ENCODE data around the gene IER5.
A peak's percentile ranks its signal among the peaks of the same experiment; 100 is the strongest.
"Not testable (repeated sequence)": the region's sequence is repeated elsewhere in the genome, so short reads cannot be mapped to it uniquely, and the experiment has no call there.

IER5 gene

DNA sequence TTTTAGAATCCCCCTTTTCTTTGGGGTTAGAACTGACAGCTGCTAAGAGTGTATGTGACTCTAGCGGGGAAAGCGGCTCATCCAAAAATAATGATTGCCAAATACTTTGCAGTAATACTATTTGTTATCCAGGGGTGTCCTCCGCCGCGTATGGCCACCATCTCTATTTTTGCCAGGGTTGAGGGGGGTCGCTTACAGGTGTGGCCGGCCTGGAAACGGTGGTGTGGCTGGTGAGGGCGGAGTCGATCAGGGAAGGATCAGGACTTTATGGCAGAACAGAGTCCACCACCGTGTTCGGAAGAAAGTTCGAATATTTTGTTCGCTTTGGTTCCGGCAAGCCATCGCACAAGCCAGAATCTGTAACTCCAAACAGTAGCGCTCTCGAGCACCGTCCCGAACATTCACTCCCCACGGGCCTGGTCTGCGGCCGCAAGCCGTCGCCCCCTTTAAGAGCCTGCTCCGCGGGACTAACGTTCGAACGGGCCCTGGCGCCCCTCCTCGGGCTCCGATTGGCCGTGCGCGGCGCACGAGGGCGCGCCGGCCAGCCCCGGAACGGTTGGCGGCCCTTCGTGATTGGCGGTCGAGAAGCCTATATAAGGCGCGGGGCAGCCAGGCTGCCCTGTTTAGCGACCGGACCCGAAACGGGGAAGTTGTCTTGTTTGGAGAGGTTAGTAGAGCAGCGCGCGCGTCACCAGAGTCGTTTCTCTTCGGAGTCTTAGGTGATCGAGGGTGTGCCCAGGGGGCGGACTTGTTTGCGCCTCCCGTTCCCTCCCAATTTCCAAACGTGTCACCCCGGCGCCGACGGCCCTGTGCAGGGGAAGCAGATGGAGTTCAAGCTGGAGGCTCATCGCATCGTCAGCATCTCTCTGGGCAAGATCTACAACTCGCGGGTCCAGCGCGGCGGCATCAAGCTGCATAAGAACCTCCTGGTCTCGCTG is at the start of gene IER5:
Gene IER5, plus strand, starts transcription at position 622 of the 938 bp plus-strand sequence. Its CDS starts 203 bp downstream, at position 825.
- peak; percentile 92 to 93 for DNase-seq (ENCODE audit: low read depth in 2 of 2)

DNA sequence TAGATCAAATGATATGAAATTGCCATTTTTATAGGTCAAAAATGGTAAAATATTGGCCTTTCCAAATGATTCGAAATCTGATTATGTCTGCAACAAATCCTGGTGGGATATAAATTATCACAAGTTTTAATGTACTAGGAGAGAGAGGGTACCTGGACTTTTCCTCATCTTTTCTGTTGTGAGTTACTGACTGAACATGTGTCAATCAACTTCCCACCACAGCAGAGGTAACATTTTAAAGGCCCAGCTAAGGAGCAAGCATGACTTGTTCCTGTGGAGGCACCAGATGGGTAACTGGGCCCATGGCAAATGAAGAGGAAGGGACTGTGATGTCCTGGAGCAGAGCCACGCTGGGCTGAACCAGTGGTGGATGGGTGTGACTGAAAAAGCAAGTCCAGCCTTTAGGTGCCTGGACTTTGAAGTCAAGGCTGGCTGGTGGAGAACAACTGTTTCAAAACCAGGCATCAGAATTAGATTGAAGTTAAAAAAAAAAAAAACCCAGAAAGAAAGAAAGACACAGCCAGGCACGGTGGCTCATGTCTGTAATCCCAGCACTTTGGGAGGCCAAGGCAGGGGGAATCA is 48.1 kb upstream of the IER5 start:
- no peak for DNase-seq (ENCODE audit: low read depth in 2 of 2)

DNA sequence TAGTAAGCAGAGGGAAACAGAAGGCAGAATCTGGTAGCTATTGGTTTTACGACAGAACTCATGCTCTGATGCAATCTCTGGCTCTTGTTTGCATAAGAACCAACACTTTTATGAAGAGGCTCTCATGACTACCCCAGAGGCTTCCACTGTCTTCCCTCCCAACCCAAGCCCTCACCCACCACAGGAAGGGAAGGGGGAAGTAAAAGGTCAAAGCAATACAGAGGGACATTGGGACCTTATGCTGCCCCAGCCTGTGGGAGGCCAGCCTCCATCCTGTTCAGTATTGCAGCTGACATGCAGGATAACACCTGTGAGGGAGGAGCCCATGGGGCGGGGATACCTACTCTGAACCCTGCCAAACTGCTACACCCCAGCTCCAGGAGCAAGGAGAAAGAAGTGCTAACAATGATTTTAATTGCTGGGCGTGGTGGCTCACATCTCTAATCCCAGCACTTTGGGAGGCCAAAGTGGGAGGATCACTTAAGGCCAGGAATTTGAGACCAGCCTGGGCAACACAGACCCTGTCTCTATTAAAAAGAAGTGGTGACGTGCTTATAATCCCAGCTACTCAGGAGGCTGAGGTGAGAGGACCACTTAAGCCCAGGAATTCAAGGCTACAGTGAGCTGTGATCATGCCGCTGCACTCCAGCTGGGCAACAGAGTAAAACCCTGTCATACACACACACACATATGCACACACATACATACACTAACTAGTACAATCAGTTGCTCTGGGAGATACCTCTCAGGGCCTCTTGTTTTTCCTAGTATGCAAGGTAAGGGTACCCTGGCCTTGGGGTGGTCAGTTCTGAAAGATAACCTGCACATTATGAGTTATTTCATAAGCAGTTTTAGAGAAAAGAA is 45.2 kb upstream of the IER5 start:
- no peak for DNase-seq (ENCODE audit: low read depth in 2 of 2)

DNA sequence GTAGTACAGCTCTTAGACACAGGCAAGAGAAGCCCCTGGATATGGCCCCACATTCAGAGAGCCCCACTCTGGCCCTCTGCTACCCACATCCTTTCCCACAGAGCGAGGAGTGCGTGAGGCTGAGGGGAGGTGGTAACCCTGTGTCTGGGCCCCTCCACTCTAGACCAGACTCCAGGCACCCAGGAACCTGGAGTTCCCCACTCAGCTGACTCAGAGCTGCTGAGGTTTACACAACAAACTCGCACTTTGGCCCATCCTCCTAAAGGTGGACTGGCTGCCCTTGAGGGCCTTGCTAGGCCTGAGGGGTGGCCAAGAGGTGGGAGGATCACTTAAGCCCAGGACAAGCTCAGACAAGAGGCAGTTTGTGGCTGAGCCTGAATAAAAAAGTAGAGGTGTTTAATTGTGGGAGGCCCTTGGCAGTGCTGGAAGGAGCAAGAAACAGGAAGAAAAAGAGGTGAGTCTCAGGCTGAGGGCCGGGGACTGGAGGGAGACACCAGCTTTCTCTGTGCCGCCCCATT is 44.0 kb upstream of the IER5 start:
- DNase-seq (ENCODE audit: low read depth in 2 of 2), result no peak

DNA sequence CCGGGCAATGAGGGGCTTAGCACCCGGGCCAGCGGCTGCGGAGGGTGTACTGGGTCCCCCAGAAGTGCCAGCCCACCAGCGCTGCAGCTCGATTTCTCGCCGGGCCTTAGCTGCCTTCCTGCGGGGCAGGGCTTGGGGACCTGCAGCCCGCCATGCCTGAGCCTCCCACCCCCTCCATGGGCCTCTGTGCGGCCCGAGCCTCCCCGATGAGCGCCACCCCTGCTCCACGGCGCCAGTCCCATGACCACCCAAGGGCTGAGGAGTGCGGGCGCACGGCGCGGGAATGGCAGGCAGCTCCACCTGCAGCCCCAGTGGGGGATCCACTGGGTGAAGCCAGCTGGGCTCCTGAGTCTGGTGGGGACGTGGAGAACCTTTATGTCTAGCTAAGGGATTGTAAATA is 42.6 kb upstream of the IER5 start:
- not testable (repeated sequence) for DNase-seq (ENCODE audit: low read depth in 2 of 2)

DNA sequence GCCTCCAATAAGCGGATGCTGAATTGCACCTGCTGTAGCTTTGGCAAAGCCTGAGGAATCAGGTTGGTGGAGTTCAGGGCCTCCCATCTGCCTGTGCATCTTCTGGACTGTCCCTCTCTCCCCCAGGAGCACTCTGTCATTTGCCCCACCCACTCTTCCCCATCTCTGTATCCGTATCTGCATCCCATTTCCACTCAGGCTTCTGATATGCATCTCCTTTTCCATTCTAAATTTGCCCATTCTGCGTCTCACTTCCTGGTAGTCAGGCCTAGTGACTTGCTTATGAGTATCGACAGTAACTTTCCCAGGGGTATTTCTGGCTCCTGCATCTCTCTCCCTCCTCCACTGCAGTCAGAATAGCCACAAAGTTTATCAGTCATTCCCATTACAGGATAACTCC is 39.1 kb upstream of the IER5 start:
- DNase-seq (ENCODE audit: low read depth in 2 of 2), result no peak

DNA sequence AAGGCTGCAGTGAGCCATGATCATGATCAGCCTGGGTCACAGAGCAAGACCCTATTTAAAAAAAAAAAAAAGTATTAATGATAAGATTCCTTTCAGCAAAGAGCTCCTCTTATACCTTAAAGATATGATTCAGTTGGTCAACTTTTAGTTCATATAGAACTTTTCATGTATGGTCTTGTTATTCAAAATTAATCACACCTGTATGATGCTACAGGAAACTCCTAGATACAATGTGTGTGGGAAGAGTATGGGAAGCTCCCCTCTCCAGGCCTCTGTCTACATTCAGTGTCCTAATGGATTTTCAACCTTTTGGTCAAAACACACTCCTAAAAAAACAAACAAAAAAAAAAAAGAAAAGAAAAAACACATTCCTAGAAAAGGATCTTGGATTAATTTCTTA is 37.6 kb upstream of the IER5 start:
- DNase-seq (ENCODE audit: low read depth in 2 of 2), result no peak

DNA sequence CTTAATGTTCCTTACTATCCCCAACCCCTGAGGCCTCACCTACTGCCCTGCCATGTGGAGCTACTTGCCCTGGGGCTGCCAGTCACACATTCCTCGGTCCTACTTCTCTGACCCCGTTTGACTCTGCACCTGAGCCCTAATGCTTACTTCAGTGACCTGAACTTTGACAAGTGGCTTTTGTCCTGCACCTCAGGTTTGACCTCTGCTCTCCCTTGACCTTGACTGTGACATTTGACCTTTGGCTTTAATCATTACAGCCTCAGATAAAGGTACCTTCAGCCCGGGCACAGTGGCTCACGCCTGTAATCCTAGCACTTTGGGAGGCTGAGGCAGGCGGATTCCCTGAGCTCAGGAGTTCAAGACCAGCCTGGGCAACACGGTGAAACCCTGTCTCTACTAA is 31.9 kb upstream of the IER5 start:
- DNase-seq (ENCODE audit: low read depth in 2 of 2), result no peak

DNA sequence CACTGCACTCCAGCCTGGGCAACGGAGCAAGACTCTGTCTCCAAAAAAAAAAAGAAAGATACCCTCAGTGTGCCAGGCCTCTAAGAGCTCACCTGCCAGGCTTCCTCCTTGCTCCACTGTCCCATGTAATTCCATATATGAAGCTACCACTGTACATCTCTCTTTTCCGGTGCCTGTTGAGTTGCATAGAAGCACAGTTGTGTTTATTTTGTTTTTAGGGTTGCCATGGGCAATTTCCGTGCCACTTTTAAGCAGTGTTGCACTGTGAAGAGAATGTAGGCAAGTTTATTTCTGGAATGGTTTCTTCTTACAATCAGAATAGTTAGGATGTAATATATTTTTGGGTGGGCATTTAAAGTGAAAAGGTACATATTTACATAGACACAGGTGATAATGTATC is 31.4 kb upstream of the IER5 start:
- no peak for DNase-seq (ENCODE audit: low read depth in 2 of 2)

DNA sequence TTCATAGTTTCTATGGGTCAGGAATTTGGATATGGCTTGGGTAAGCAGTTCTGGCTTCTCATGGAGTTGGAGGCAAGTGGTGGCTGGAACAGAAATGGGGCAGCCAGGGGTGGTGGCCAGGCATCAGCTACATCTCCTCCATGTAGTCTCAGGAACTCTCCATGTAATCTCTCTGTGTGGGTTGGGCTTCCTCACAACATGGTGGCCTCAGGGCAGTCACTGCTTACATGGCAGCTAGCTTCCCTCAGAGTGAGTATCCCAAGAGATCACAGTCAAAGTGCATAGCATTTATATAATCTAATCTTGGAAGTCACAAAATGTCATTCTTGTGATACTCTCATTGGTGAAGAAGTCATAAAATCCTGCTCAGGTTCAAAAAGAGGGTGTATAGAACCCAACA is 29.1 kb upstream of the IER5 start:
- no peak for DNase-seq (ENCODE audit: low read depth in 2 of 2)

DNA sequence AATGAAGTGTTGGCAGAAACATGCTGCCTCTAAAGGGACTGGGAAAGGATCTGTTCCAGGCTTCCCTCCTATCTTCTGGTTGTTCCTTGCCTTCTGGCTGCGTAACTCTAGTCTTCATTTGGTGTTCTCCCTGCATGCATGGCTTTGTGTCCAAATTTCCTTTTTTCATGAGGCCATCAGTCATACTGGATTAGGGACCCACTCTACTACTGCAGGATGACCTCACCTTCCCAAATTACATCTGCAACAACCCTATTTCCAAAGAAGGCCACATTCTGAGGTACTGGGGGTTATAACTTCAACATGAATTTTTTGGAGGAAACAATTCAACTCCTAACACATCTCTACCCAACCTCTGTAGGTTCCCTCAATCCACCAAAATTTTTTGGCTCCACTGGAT is 28.4 kb upstream of the IER5 start:
- no peak for DNase-seq (ENCODE audit: low read depth in 2 of 2)

DNA sequence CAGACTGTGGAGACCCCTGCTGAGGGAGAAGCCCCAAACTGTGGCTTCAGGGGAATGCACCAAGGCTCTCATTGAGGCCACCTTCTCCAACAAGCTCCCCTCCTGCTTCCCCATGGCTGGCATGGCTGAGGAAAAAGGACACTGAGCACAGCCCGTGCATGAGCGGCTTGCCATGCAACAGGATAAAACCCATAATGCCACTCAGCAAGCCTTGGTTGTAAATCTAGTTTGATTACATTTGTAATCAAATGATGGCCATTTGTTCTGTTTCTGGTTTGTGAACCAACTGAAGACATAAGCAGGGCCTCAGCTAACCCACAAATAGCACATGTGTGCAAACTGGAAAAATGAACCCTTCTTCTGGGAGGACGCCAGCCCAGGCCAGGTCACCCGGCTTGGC is 27.6 kb upstream of the IER5 start:
- DNase-seq (ENCODE audit: low read depth in 2 of 2), result not testable (repeated sequence)

DNA sequence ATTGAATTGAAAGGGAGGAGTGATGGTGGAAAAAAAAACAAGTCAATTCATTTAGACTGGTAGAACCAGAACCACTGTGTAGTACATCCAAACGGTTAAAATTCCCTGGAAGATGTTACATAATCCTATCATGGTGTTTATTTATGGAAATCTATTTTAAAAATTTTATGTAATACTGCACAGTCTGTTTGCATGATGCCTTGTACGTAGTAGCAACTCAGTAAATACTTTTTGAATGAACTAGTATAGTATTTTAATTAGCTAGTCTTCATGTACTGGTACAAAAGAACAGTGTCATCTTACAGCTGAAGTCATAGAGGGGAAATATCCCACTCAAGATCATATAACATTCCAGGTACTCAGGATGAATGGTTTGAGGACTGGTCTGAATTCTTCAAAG is 27.0 kb upstream of the IER5 start:
- no peak for DNase-seq (ENCODE audit: low read depth in 2 of 2)

DNA sequence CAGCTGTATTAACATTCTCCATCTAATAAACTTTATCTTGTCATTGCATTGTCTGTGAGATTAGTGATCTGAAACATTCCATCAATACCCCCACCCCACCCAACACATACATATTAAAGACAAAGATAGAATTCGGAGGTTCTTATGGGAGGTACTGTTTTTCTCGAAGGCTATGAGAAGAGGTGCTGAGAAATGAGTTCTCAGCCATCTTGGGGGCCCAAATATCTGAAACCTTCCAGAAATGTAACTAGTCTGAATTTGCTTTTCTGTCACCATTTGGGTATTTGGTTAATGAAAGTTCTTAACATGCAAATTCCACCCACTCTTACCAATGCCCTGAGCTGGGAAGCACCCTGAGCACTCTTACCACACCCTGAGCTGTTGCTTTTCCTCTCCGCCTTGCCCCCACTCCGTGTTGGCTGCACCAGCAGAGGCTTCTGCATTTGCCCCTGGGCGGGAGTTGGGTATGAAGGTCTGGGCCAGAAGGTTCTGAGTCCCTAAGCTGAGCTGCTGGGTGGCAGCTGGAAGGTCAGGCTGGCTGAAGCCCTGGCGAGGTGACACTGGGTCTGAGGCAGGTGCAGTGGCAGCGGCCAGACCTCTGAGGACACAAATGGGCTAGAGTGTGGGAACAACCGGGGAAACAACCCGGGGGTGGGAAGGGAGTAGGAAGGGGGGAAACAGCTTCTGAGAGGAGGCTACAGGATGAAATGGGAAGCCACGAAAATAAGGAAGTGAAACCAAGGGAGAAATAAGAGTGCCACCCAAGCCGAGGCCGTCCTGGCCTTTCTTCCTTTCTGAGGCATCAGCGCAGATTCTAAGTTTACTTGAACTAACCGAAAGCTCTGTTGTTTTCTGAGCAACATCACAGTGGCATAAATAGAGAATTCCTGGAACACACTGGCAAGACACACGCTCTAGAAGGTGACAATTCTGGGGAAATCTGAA is 26.3 kb upstream of the IER5 start:
- DNase-seq (ENCODE audit: low read depth in 2 of 2), result no peak

DNA sequence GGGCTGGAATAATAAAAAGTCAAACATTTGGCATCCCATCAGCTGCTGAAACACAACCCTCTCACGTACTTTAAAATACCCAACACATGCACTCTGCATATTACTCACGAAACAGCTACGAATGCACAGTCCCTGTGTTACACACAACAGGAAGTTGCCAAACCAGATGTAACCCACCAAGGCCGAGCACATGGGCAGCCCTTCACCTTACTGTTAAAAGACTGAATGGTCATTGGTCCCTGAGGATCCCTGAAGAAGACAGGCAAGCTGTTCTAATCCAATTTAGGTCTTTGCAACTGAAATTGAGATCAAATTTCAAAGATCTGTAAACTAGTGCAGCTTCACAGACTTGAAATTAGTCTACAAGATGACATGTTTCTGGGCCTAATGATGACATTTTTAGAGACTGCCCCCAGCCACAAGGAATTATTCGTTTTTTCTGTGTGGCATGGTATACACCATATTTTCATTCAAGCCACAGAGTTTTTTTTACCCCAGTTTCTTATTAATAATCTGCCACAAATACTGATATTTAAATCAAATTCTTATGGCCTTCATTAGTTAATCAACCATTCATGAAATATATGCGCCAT is 25.6 kb upstream of the IER5 start:
- peak in 1 of 2 experiments; percentile 31 for DNase-seq (ENCODE audit: low read depth in 2 of 2)

DNA sequence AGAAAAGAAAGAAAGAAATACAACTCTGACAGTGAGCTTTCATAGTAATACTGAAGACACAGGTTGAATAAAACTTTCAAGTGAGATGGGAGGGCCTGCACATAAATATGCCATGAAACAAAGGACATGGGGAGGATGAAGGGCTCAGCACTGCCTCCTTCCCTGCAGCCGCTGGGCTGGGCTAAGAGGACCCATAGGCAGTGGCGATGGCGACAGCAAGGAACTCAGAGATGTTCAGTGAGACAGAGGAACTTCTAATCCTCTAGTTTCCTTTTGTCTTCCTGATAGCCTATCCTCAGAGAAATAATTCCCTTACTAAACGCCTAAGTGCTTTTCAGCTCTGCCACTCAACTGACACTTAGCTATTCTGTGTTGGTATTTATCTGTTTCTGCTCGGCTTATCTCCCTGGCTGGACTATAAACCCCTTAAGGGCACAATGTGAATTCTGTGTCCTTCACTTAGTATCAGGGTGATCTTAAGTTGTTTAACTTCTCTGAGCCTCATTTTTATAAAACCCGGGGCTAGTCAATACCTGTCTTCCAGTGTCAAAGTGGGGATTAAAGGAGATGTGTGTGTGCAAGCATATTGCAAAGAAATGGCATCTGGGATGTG is 24.4 kb upstream of the IER5 start:
- DNase-seq (ENCODE audit: low read depth in 2 of 2), result no peak

DNA sequence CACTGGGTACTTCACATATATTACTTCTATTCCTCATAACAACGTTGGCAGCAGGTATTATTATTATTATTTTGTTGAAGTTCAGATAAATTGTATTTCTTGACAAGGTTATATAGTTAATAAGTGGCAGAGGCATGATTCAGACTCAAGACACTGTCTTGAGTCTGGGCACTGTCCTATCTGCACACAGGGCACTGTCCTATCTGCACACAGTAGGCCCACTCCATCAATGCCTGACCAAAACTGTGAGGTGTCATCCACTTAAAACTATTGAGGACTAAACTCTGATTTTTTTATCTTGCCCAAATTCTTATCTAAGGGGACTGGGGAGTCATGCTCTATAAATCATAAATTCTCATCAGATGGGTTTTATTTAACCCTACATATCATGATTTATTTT is 23.8 kb upstream of the IER5 start:
- no peak for DNase-seq (ENCODE audit: low read depth in 2 of 2)

DNA sequence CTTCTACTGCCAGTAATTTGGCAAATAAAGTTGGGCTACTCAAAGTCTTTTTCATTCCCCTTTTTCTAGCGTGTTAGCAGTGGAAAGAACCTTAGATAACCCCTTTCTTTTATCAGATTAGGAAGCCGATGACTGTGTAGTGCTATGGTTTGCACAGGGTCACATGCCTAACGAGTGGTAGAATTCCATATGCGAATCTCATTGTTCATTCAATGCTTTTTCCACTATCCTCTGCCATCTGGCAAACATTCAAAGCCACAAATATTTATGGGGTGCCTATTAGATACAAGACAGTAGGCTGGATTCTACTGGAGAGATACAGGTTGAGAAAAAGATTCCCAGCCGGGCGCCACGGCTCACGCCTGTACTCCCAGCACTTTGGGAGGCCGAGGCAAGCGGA is 14.9 kb upstream of the IER5 start:
- DNase-seq (ENCODE audit: low read depth in 2 of 2), result peak; percentile 91

DNA sequence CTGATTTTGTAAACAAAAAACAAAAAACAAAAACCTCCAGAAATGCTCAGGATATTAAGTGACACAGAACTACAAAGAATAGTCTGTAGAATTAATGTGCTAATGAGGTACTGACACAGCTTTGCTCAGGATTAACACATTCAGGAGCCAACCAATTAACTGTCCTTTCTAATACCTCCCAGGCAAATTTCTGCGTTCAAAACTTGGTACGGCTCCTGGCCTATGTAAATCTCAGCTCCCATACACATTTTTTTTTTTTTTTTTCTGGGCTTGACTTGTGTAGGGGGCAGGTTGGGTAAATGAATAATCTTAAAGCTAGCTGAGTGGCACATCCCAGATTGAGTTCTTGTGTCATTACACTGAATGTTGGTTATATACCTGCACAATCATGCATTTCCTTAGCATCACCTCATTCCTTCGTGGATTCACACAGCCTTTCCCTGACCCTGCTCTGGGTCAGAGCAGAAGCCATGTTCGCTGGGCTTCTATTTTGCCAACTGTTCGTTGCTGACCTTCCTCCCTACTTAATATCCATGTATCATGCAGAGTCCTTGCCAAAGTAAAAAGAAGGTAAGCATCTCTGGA is 12.6 kb upstream of the IER5 start:
- DNase-seq (ENCODE audit: low read depth in 2 of 2), result no peak

DNA sequence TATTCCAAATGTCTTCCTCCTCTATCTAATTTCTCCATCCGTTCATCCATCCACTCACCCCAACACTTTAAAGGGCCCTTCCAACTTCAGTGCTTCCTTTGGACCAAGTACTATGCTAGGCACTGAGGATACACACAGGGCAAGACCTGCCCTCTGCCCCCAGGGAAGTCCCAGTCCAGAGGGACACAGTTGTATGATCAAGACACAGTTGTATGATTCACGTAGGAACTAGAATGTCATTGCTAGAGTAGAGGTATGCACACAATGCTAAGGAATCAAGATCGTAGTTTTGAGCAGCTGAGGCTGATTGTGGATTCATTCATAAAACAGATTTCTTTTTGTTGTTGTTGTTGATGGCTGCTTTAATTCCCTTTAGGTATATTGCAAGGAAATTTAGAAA is 11.6 kb upstream of the IER5 start:
- DNase-seq (ENCODE audit: low read depth in 2 of 2), result no peak

Measured in fibroblast of skin of left quadriceps (primary cell).